Measurements from ENCODE around the gene EPB41L2.
"Not testable (repeated sequence)": the region's sequence is repeated elsewhere in the genome, so short reads cannot be mapped to it uniquely, and the experiment has no call there.

EPB41L2 gene

DNA sequence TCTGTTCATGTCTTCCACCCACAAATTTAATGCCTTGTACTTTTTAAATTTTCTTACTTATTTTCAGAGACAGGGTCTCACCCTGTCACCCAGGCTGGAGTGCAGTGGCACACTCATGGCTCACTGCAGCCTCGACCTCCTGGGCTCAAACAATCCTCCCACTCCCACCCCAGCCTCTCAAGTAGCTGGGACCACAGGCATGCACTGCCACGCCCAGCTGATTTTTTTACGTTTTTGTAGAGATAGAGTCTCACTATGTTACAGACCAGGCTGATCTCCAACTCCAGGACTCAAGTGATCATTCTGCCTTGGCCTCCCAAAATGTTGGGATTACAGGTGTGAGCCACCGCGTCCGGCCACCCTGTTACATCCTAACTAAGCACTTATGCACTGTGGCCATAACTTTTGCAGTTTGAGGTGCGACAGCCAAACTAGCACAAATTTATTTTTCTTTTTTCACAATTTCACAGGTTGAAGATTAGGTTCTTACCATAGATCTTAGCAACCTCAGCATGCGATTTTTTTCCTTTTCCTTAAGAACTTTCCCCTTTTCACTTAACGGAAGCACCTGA lies 92.1 kb downstream of the EPB41L2 start:
- DNase-seq: no peak

DNA sequence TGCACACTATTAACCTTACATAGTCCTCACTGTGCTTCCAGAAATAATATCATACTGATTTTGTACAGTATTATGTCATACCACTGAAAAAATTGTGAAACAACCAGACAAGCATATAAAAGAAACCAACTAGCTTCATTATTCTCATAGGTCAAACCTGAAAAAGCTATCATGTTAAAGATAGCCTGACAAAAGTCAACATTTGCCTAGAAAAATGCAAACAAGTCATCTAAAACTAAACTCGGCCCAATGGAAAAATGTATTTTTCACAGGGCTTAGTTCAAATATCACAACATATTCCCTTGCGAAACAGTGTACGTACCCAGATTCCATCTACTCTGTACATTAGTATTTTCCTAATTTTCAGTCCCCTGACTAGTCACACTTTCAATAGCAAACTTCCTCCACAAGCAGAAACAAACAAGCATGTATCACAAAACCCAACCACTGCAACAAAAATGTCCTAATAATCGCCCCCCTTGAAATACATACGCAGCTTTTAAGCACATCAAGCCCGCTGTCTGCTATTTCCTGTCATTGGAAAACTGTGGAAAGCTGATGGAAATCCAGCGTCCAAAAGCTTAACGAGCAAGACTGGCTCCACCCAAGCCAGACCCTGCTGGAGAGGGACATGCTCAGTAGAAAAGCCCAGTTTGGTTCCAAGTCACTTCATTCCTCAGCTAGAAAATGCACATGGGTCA lies 93.1 kb downstream of the EPB41L2 start:
- DNase-seq: no peak

DNA sequence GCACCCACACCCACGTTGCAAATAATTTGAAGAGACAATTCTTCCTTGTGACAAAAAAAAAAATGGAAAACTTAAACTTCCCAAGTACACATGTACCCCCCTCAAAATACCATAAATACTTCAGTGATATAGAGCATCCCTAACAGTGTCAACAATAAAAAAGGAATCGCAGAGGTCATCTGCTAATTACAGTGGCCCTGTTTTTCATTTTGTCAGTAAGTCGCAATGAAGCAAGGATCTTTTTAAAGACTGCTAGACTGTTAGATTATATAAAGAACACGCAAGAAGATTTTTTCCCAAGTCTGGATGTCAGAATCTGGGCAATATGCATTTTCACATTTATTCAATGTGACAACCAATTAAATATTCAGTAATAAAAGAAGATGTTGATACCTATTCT lies 93.9 kb downstream of the EPB41L2 start:
- no peak for DNase-seq

DNA sequence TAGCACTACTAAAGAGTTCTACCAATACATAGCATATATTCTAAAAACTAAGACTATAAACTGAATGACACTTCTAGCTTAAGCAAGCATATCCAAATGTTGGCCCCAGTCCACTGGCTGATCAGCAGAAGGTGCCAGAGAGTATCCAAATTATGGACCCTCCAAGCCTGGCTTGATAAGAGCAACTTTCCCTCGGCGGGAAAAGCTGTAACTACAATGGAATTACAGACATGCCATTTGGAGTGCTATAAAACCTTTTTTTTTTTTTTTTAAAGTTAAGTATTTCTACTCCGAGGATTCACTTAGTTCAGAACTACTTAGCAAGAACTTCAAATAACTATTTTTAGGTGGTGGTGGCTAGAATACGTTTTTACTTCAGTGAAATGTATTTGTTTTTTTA lies 94.6 kb downstream of the EPB41L2 start:
- no peak for DNase-seq

DNA sequence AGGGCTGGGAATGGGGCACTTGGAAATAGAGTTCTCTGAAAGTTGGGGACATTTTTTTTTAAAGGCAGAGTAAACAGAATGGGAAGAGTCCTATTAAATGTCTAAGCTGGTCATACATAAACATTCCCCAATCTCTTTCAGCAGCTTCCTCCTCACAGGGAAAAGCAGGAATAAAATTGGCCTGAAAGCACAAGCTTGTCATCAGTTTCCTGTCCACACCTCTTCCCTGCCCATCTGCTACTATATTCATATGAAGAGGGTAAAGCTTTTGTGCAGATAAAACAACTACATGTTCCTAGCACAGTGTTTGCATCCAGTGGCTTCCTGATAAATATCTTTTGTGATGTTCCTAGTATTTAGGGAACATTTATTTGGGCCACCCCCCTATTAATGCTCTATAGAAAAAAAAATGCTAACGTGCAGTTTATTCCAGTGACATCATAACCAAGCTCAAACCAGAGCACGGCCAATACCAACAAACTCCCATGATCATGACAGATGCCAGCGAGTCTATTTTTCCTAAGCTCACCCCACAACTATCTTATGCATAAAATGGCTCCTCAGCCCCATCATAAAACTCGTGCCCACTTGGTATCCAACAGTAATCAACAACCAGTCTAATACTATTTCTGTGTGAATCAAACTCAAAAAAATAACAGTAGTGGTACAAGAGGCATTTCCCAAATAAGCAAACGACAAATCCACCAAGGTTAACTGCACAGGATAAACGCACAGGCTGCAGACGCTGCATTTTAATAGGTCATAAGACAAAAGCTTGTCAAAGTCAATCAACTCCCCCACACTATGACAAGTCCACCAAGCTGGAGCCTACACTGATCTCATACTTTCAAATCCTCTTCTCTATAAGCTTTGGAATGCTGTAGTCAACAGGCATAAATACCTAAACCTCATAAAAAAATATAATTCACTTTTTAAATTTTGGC lies 95.3 kb downstream of the EPB41L2 start:
- DNase-seq: no peak

DNA sequence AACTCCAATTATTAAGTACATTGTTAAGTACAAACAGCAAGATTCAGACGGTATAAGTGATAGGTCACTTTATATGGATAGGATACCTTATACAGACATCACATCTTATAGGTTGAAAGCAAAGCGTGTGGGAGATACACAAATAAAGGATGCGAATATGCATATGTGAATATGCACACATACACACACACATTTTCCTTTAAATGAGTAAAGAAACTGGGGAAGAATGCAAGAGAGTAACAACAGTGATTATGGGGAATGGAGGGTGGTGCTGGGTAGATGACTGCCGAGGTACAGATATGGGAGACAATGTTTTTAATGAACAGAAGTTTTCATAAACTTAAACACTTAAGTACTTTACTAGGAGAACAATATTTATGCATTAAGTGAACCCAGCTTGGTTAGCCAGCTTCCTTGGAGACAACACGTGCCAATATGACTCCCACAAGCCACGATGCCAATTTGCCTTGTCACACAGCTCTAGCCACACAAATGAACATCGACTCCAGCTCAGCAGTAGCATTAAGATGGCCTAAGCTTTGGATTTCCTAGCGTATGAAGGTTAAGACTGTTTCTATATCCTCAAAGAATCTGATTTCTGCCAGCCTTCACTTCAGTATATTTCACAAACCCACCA lies 96.6 kb downstream of the EPB41L2 start:
- no peak for DNase-seq

DNA sequence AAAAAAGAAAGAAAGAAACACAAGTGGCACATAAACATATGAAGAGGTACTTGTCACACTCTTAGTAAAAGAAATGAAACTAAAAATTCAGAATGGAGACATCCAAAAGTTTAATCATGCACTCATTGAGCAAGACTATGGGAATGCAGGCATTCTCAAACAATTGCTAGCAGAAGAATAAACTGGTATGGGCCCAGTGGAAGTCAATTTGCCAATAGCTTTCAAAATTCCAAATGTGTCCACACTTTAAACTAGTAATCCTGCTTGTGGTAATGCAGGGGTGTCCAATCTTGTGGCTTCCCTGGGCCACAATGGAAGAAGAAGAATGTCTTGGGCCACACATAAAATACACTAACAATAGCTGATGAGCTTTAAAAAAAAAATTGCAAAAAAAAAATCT lies 97.4 kb downstream of the EPB41L2 start:
- no peak for DNase-seq

DNA sequence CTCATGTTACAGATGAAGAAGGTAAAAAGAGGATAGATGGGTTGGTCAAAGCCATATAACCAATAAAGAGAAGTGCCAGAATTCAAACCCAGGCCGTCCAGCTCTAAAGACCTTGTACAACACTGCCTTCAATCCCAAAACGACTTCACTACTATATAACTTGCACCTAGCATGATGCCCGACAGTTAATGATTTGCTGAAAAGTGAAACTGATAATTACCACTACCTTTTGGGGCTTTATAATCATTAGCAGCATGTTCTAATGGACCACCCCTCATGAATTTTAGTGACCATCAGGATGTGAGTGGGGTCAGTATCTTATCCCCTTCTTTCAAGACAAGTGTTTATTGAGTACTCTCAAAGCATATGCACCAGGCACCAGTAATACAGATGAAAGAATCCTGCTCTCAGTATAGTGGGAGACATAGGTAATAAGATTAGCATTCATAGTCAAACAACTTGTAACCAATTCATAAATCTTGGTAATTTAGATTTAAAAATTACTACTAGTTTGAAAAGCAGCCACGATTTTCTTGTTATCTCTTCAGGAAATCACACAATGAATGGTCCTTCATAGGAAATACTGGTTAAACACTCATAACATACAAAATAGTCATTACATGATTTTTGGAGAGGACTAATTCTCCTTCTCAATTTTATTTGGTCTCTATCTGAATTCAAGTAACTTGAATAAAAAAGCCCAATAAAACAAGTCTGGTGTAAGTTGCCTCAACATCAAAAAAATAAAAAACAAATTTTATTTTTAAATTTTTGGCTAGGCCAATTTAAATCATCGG lies 98.0 kb downstream of the EPB41L2 start:
- DNase-seq: no peak

DNA sequence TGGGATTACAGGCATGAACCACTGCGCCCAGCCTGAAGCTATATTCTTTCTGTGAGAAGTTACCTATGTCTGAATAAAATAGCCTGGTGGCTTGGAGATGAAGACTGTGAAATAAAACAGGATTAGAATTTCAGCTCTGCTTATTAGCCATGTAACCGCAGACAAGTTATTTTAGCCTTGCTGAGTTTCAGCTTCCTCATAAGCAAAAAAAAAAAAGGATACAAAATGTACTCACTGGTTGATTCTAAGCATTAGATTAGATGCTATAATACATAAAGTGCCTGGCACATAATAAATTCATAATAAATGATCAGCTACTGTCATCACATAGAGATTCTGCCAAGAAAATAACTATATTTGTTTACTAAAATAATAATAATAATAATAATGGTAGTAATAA lies 98.8 kb downstream of the EPB41L2 start:
- no peak for DNase-seq

DNA sequence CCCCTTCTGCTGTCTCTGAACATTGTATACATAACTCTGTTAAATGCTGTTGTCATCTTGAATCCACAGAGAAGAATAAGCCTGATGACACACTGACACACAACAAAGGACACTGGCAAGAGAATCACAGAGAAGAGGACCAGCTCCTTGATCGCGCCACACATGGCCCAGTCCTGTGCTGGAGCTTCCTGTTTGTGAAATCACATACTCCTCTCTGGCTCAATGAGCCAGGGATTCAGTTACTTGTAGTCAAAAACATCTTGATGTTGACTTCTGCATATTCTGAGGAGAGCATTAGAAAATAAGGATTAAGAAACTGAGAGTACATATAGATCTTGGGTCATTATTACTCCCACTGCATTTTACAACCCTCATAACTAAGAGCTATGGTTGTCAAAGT lies 100.1 kb downstream of the EPB41L2 start:
- DNase-seq: no peak

DNA sequence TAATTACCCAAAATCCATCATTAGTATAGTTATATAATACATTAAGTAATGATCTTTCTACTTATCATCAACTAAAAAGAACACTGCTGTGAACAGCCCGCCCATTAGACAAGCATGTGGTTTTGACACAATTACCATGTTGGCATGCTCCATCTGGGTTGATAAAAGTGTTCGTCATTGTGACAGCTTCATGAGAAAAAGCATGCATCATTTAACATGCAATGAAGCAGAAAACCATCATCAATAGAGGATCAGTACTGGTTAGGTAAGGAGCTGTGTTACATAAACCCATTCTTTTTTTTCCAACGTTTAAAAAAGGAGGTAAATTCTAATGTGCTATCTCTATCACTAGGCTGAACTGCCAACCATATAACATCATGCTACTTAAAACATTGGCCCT lies 101.9 kb downstream of the EPB41L2 start:
- DNase-seq: no peak

DNA sequence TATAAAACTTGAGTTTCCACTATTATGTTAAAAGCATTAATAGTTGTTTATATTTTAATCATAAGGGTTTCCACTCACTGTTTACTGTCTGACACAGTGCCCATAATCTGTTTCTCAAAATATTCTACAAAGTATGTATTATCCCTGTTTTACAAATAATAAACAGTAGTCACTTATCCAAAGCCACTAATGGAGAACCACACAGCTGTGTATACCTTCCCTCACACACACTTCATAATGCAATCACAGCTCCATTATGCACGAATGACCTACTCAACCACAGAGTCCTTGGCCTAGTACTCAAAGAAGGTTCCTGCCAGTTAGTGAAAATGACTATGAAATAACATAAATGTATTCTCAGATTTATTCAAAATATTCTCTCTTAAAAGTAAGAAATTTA lies 103.1 kb downstream of the EPB41L2 start:
- DNase-seq: no peak

DNA sequence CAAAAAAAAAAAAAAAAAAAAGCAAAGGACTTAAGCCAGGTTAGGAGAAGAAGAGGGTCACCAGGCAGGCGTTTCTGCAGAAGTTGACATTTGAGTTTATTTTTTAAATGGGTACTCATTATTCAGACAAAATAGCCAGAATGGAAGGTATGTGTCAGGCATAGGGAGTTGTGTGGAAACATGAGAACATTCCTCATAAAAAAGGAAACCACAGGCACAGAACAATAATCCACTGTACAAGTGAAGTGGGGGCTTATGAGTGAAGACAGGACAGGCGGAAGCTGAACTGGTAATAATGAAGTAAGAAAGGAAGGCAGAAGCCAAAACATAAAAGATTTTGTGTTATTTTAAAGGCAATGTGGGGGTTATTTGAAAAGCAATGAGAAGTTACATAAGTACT lies 104.6 kb downstream of the EPB41L2 start:
- no peak for DNase-seq

DNA sequence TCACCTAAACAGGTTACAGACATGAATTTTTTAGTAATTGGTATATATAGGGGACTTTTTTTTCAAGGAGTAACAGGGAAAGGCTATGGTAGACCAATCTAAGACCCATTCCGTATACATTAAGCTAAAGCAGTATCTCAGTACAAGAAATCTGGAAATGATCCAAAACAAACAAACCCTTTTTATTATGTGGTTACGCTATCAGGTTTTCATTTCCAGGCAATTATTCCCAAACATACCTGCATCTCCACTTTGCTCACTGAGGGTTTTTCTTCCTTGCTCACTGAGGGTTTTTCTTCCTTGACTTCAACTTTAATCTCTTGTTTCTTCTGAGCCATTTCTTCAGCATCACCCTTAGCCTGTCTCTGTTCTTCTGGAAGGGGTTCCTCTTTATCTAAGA lies 107.3 kb downstream of the EPB41L2 start:
- DNase-seq: no peak

DNA sequence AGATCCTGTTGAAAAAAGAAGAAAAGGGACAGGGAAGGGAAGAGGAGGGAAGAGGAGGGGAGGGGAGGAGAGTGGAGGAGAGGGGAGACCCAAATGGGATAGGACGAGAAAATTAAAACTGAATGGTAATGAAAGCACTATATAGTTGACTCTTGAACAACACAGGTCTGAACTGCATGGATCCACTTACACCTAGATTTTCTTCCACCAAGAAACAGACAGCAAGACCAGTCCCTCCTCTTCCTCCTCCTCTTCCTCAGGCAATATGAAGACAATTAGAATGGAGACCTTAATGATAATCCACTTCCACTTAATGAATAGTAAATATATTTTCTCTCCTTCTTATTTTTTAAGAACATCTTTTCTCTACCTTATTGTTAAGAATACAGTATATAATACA lies 113.5 kb downstream of the EPB41L2 start:
- no peak for DNase-seq

DNA sequence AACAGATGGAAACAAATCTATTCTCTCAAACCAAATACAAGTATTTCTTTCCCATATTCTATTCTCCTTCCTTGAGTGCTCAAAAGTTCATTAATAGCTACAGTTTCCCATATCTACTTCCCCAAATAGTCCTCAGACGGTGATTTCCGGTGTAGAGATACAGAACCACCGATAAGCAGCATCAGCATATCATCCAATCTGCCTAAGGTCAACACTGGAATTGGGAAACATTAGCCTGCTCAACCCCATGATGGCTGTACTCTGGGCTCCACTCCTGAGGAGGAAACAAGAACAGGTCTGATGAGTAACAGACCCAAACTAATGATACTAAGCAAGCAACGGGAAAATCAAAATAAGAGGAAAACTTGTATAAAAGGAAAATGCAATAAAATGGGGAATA lies 115.6 kb downstream of the EPB41L2 start:
- DNase-seq: no peak

DNA sequence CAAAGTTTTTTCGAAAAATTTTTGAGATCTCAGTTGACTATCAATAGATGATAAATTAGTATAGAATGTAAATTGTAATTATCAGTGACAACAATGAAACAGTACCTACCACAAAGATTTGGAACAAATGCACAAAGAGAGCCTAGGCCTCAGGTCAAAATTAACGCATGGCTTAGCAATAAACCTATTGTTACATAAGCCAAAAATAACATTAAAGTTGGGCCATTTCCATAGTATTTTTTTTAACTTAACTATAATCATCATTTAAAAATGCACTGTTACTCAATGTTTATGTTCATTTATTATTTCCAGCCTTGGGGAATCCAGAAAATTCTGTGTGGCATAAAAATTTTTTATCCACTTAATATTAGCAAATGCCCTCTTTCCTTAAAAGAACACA lies 117.0 kb downstream of the EPB41L2 start:
- DNase-seq: no peak

DNA sequence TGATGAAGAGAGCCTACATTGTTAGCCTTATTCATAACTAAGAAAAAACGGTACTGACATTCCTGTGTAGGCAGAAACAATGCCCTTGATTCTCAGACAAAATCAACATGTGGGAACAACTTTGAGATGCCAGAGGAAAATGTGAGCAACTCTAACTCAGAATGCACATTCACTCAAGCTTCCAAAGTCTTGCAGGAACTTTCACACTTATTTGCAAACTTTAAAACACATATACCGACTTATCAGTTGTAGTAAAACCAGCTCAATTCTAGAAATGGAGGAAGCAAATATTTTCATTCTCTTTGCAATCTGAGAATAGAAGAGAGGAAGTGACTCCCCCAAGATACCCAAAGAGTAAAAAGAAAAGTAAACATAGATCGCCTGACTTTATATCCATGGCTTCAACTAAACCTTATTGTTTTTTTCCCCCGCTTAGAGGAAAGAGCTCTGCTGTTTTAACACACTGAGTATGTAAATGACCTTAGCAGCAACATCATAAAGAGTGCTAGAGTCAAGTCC lies 117.6 kb downstream of the EPB41L2 start:
- no peak for DNase-seq

DNA sequence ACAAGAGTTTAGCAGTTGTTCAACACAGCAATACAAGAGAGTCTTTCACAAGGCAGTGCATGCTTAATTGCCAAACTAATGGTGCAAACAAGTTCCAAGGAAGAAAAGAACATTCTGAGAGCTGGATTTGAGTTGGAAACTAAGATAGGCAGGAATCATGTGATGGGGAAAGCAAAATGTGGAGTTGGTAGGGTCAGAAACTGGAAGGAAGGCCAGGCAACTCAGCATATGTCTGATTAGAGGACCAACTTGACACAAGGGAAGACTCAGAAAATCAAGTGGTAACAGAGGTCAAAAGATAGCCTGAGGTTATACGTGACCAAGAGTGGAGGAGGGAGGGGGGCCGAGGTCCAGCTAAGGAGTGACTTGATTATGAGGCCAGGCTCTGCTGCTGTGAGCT lies 118.6 kb downstream of the EPB41L2 start:
- no peak for DNase-seq

DNA sequence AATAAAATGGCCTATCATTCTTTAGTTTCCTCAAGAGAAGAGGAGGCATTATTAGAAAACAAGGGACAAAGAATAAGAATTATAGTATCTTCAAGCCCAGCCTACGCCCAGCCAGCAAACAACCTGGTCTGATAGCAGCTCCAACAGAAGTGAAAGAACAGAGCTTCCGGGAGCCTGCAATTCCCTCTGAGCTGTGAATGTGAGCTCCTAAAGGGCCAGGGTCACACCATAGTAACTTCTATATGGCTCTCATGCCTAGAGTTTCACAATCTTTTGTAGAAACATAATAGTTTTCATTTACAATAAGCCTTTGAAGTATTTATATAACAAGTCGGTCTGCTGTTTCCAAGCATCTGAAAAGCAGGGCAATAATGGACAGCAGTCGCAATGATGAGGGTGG lies 119.3 kb downstream of the EPB41L2 start:
- DNase-seq: no peak

DNA sequence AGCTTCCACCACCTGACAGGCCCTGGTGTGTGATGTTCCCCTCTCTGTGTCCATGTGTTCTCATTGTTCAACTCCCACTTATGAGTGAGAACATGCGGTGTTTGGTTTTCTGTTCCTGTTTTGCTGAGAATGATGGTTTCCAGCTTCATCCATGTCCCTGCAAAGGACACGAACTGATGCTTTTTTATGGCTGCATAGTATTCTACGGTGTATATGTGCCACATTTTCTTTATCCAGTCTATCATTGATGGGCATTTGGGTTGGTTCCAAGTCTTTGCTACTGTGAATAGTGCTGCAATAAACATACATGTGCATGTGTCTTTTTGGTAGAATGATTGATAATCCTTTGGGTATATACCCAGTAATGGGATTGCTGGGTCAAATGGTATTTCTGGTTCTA lies 120.3 kb downstream of the EPB41L2 start:
- DNase-seq: not testable (repeated sequence)

DNA sequence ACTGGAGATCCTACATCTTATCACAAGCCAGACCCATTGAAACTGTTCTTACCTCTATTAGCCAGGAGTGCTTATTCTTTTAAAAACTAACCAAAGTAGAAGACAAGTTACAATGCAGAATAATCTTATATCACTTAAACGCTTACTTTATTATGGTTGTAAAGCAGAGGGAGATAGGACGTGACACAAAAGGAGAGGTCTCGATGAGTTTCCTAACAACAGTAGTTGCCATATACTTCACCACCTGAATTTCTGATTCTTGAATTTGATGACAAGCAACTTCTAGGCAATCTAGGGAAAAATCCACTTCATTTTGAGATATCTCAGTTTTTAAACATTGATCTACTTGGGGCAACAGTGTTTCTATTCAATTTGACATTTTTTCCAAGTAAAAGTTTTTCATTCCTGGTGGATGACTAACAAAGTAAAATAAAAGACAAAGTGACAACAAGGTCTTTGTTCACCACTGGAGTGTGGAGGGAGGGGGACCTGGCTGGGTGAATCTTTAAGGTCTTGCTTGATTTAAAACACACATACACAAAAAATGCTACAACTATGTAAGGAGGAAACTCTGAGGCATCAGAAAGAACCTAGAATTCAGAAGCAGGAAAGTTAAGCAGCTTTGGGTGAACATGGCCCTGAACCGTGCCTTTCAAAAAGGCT lies 125.0 kb downstream of the EPB41L2 start:
- no peak for DNase-seq

Measured in SIG-M5 (cell line).